ENCODE results near the gene ZFTA. TPM values are rescaled to one million over a fixed set of nuclear protein-coding genes. Genes with fewer than 3 reads are reported as not detected.

ZFTA gene
- total and polyA plus RNA-seq, 2 experiments from 2014 or later: 8.3 to 36.6 TPM

GRCh38 chr11:63805844-63806415 is 37.4 kb upstream of the ZFTA start:
- Histone ChIP-seq H3K9me2 (ENCODE audit: insufficient read depth) (no peaks in the 10 kb centered on the region), H3K4me2 (no peak overlapping the region), H2AFZ (no peak overlapping the region), H3K79me2 (replicated peaks; ENCODE audit: insufficient read depth) (no peaks in the 10 kb centered on the region), H3K4me3 (no peak overlapping the region), H3K27ac (ENCODE audit: low read depth) (no peak overlapping the region), H4K20me1 (replicated peaks; ENCODE audit: insufficient read depth) (no peaks in the 10 kb centered on the region; the same call in 1 of the 2 replicates), H3K4me1 (ENCODE audit: insufficient read depth) (0 out of 2 replicates have a peak, but pooled peaks cover 1% of the 10 kb centered on the region), H3K36me3 (ENCODE audit: insufficient read depth) (no peaks in the 10 kb centered on the region), H3K27me3 (ENCODE audit: insufficient read depth) (no peaks in the 10 kb centered on the region), H3F3A (replicated peaks; ENCODE audit: low read depth) (0 out of 2 replicates have a peak, but pooled peaks cover 4% of the 10 kb centered on the region)
- DNase-seq (ENCODE audit: low spot score) (no peak), ATAC-seq (no peak)
- Mint-ChIP-seq H3K9me3 (no peaks in the 10 kb centered on the region), H3K27ac (no peak overlapping the region), H3K4me3 (no peak overlapping the region), H3K27me3 (ENCODE audit: insufficient read depth, low read depth, poor library complexity) (peaks cover 4% of the 10 kb centered on the region), H3K36me3 (ENCODE audit: low read depth) (no peaks in the 10 kb centered on the region), H3K4me1 (peaks cover 2% of the 10 kb centered on the region; the same call in 1 of the 3 replicates)
- TF ChIP-seq NANOG (IDR thresholded peaks at IDR 0.05; ENCODE audit: borderline replicate concordance) (no peak), EZH2 (IDR thresholded peaks at IDR 0.05; ENCODE audit: low read depth, unreplicated experiment) (no peak), STAT1 (IDR thresholded peaks at IDR 0.05; ENCODE audit: unreplicated experiment) (no peak), ZNF331 (CRISPR knock-in tag; IDR thresholded peaks at IDR 0.05; ENCODE audit: low read depth) (no peak), CTCF (conservative IDR thresholded peaks at IDR 0.05; ENCODE audit: low read depth in 2 of 2) (no peak), POLR2AphosphoS5 (IDR thresholded peaks at IDR 0.05; ENCODE audit: low read depth) (no peak)
- TF ChIP-seq, protein P1, sequence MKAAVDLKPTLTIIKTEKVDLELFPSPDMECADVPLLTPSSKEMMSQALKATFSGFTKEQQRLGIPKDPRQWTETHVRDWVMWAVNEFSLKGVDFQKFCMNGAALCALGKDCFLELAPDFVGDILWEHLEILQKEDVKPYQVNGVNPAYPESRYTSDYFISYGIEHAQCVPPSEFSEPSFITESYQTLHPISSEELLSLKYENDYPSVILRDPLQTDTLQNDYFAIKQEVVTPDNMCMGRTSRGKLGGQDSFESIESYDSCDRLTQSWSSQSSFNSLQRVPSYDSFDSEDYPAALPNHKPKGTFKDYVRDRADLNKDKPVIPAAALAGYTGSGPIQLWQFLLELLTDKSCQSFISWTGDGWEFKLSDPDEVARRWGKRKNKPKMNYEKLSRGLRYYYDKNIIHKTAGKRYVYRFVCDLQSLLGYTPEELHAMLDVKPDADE (IDR thresholded peaks at IDR 0.05): no peak

DNA sequence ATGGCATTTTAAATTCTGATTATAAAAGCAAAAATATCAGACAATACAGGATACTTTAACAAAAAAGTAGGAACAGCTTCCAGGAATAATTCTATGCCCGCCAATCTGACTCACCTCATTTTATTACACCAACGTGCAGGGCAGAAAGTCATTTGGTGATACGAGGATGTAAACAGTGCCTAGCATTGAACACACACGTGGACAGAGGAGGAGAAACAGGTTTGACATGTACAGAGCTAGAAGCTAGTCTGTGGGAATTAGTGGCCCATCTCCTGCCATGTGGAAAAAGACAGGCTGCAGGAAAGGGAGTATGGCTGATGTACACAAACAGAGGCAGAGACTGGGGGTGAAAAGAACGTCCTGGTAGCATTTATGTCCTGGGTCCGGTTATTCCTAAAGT is 35.7 kb upstream of the ZFTA start:
- ATAC-seq: no peak
- no peaks in the 10 kb centered on the region for H3K9me2 ChIP-seq (ENCODE audit: insufficient read depth)

More for the DNA sequence above, 35.7 kb upstream of the ZFTA start:
- H3F3A ChIP-seq (replicated peaks; ENCODE audit: low read depth): 0 out of 2 replicates have a peak, but pooled peaks cover 4% of the 10 kb centered on the region
- Mint-ChIP-seq H3K9me3 (no peaks in the 10 kb centered on the region), H3K36me3 (ENCODE audit: low read depth) (no peaks in the 10 kb centered on the region), H3K27ac (no peak overlapping the region), H3K4me3 (no peak overlapping the region), H3K4me1 (no peaks in the 10 kb centered on the region; the same call in 2 of the 3 replicates), H3K27me3 (ENCODE audit: insufficient read depth, low read depth, poor library complexity) (peaks cover 4% of the 10 kb centered on the region)
- no peaks in the 10 kb centered on the region for H3K79me2 ChIP-seq (replicated peaks; ENCODE audit: insufficient read depth)
- TF ChIP-seq NANOG (IDR thresholded peaks at IDR 0.05; ENCODE audit: borderline replicate concordance): no peak
- TF ChIP-seq STAT1 (IDR thresholded peaks at IDR 0.05; ENCODE audit: unreplicated experiment): no peak
- no peak for TF ChIP-seq CREB1 (CRISPR knock-in tag; IDR thresholded peaks at IDR 0.05; ENCODE audit: low read depth)
- TF ChIP-seq ZNF331 (CRISPR knock-in tag; IDR thresholded peaks at IDR 0.05; ENCODE audit: low read depth): no peak
- no peaks in the 10 kb centered on the region for H3K27me3 ChIP-seq (ENCODE audit: insufficient read depth)
- H4K20me1 ChIP-seq (replicated peaks; ENCODE audit: insufficient read depth): no peaks in the 10 kb centered on the region; the same call in 1 of the 2 replicates
- no peak for DNase-seq (ENCODE audit: low spot score)
- no peaks in the 10 kb centered on the region for H3K36me3 ChIP-seq (ENCODE audit: insufficient read depth)
- H3K4me3 ChIP-seq: no peak overlapping the region
- no peak overlapping the region for H3K27ac ChIP-seq (ENCODE audit: low read depth)
- H2AFZ ChIP-seq: no peak overlapping the region
- H3K4me1 ChIP-seq (ENCODE audit: insufficient read depth): no peaks in the 10 kb centered on the region
- H3K4me2 ChIP-seq: no peak overlapping the region

Measured in GM23338 (cell line).